BJ (cell line): Measurements from ENCODE around the gene MSANTD3. TPM values are rescaled to one million over a fixed set of nuclear protein-coding genes. Genes with fewer than 3 reads are reported as not detected.

Source experiments
- CTCF ChIA-PET: fragments of 350-600 bp; formaldehyde crosslinking; extraction: SDS; loops from one replicate; lab custom pipeline; 2021; ENCODE audit warnings: antibody characterized with exemption, inconsistent platforms; lab: Yijun Ruan, JAX
- POLR2A ChIA-PET: fragments of 300-600 bp; sonication (Branson Sonifier 250); formaldehyde crosslinking; extraction: SDS; loops from one replicate; lab custom pipeline; 2021; ENCODE audit warnings: antibody characterized with exemption; lab: Charles Lee
- DNase-seq: peaks from one replicate; pipeline ENCODE4 v3.0.0-alpha.2; 2011; ENCODE audit warnings: low read depth
- H3K27me3 ChIP-seq: 2 replicates; pipeline ENCODE4 v1.6.0; 2011; ENCODE audit warnings: low read length; ENCODE audit not compliant: control insufficient read depth, insufficient read depth
- H3K36me3 ChIP-seq: 2 replicates; pipeline ENCODE4 v1.5.1; 2011; ENCODE audit warnings: low read length; ENCODE audit not compliant: control insufficient read depth, insufficient read depth
- H3K4me3 ChIP-seq: 2 replicates; pipeline ENCODE4 v1.5.1; 2011; ENCODE audit warnings: low read depth, mild to moderate bottlenecking, control low read depth, low read length
- CTCF ChIP-seq: IDR thresholded peaks from 2 replicates; pipeline ENCODE4 v1.5.1; 2011; ENCODE audit warnings: low read depth, mild to moderate bottlenecking, control low read depth, inconsistent platforms, low read length, moderate library complexity; ENCODE audit not compliant: insufficient read depth
- polyA plus RNA-seq: library from polyadenylated mRNA; depleted of rRNA; stranded (reverse); fragments of >200 nt; gene quantifications from 2 replicates; pipeline ENCODE4 v1.2.3, GENCODE V29; 2011

Gene MSANTD3
- polyA plus RNA-seq, 1 experiment = 34.5 TPM

GRCh38 chr9:100452894-100453293, 26.0 kb downstream of the MSANTD3 start:
- no peak overlapping the region for H3K4me3 ChIP-seq
- POLR2A ChIA-PET = no interaction called here
- no peak for TF ChIP-seq CTCF
- no peaks in the 10 kb centered on the region for H3K27me3 ChIP-seq
- CTCF ChIA-PET = no interaction called here
- peaks cover 2% of the 10 kb centered on the region for H3K36me3 ChIP-seq
- DNase-seq = no peak

DNA sequence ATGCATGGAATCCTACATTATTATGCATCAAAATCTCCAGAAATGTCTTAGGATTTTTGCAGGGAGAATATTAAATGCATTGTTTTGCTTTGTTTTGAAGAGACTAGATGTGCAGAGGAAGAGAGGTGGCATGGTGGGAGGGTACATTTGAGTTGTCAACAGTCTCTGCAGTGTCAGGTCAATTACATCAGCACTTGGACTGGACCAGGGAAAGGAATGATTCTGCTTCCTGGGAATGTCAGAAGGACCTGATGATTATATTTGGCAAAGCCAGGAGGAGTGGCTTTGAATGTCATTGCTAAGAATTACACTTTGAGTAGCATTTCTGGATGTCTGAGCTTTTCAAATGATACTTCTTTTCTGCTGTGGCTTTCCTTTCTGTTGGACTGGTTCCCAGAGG, 28.5 kb downstream of the MSANTD3 start:
- ChIA-PET CTCF (no interaction called here), POLR2A (no interaction called here)
- no peak overlapping the region for H3K4me3 ChIP-seq
- no peaks in the 10 kb centered on the region; the same call in none of the 2 replicates for H3K36me3 ChIP-seq
- H3K27me3 ChIP-seq = no peaks in the 10 kb centered on the region
- TF ChIP-seq CTCF = no peak
- no peak for DNase-seq

DNA sequence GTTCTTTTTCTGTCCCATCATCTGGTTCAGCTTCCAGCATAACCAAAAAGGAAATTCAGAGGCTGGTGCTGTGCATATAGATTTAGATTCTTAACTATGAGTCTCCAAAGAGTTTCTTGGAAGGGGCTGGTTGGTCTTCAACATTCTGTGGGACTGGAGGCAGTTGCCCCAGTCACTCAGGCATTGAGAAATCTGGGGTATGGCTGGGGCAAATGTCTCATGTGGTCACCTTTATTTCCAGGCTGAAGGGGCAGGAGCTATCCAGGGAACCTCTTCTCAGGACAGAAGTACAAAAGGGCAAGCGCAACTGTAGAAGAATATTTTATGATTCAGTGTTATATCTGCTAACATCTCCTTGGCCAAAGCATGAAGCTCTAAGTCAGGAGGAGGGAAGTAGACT, 30.6 kb downstream of the MSANTD3 start:
- CTCF ChIA-PET = interaction anchor here (0.7 to 1.5 kb wide), 4 partner anchors 10 to 172 kb away, joined by 3 to 4 read pairs (median 3); partner anchors contain the start of gene TMEFF1
- POLR2A ChIA-PET = no interaction called here
- DNase-seq = no peak
- Histone ChIP-seq H3K36me3 (no peaks in the 10 kb centered on the region; the same call in 1 of the 2 replicates), H3K27me3 (no peaks in the 10 kb centered on the region), H3K4me3 (no peak overlapping the region)
- no peak for TF ChIP-seq CTCF

- POLR2A ChIA-PET = no interaction called here
- CTCF ChIA-PET = interaction anchor here (0.8 kb wide), 1 partner anchor 135 kb away, joined by 3 read pairs; no protein-coding TSS in a partner anchor
- DNase-seq = no peak
- TF ChIP-seq CTCF = no peak
- no peak overlapping the region for H3K4me3 ChIP-seq
- H3K27me3 ChIP-seq = no peaks in the 10 kb centered on the region
- no peaks in the 10 kb centered on the region; the same call in 1 of the 2 replicates for H3K36me3 ChIP-seq
Observed at GRCh38 chr9:100459963-100460362, 33.0 kb downstream of the MSANTD3 start.

DNA sequence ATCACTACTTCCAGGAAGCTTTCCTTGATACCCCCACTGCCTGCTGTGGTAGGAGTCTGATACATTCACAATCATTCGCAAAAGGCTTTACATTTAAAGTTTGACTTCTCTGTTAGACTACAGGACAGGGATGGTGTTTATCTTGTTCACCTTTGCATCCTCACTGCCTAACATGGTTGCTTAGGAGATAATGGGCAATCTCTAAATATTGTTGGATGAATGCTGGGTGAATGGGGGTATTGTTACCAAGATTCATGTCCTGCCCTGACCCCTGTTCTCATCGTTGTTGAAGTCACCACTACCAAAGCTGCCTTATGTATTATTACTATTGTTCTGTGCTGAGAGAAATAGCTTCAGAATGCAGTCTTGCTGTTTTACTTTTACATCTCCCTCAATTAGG, 38.3 kb downstream of the MSANTD3 start:
- Histone ChIP-seq H3K4me3 (no peak overlapping the region), H3K36me3 (no peaks in the 10 kb centered on the region), H3K27me3 (no peaks in the 10 kb centered on the region)
- no peak for TF ChIP-seq CTCF
- ChIA-PET POLR2A (no interaction called here), CTCF (interaction anchor here (1.2 kb wide), 1 partner anchor 131 kb away, joined by 3 read pairs; no protein-coding TSS in a partner anchor)
- no peak for DNase-seq
